ENCODE measurements around the gene CYTH2.

CYTH2 gene

DNA sequence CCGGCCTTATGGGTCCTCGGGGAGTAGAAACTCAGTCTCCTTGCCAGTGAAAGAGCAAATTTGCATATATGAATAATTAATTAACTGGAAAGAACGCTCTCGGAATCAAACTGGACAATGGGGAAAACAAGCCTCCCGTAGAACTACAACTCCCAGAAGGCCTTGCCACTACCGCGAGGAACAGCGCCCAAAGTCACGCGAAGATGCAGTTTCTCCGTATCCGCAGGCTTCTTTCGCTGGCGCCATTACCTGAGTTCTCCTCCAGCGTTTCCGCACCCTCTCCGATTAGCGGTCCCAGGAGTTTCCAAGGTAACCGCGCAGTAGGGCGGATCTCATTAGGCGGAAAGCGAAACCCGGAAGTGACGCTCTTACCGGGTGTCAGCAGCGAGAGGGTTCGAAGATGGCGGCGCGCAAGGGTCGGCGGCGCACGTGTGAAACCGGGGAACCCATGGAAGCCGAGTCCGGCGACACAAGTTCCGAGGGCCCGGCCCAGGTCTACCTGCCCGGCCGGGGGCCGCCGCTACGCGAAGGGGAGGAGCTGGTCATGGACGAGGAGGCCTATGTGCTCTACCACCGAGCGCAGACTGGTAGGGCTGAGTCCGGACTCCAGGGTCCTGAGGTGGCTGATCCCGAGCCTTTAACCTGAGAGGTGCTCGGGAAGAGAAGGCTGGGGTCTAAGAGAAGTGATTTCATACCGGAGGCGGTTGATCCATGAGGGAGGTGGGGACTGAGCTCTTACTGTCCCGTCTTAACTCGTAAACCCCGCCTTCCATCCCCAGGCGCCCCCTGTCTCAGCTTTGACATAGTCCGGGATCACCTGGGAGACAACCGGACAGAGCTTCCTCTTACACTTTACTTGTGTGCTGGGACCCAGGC is 23.3 kb upstream of the CYTH2 start, which contains the start of gene GRWD1:
Gene GRWD1 (plus strand): TSS at position 378 of the 876 bp plus-strand sequence. CDS start 23 bp downstream, at position 401.
- DNase-seq (ENCODE audit: extremely low read depth, low read depth): peak; percentile 79
- TF ChIP-seq CTCF (IDR thresholded peaks at IDR 0.05; ENCODE audit: low read depth, low read length): no peak; the same call in none of the 2 replicates

- no peak for DNase-seq (ENCODE audit: extremely low read depth, low read depth)
- no peak for TF ChIP-seq CTCF (IDR thresholded peaks at IDR 0.05; ENCODE audit: low read depth, low read length)
Observed at GRCh38 chr19:48446579-48446978, 22.6 kb upstream of the CYTH2 start.

- DNase-seq (ENCODE audit: extremely low read depth, low read depth): no peak
- TF ChIP-seq CTCF (IDR thresholded peaks at IDR 0.05; ENCODE audit: low read depth, low read length): no peak
Observed at GRCh38 chr19:48448563-48448962, 20.6 kb upstream of the CYTH2 start.

DNA sequence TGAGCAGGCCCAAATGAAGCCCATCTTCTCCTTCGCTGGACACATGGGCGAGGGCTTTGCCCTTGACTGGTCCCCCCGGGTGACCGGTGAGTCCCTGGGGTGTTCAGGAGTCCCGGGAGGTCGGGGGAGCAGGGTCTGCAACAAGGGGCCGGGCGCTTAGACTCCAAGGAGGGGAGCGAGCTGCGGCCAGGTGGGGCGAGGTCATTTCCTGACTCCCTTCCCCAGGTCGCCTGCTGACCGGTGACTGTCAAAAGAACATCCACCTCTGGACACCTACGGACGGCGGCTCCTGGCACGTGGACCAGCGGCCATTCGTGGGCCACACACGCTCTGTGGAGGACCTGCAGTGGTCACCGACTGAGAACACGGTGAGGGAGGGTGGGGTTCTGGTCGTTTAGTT is 18.7 kb upstream of the CYTH2 start:
- DNase-seq (ENCODE audit: extremely low read depth, low read depth): no peak
- no peak for TF ChIP-seq CTCF (IDR thresholded peaks at IDR 0.05; ENCODE audit: low read depth, low read length)

GRCh38 chr19:48450863-48451262 is 18.3 kb upstream of the CYTH2 start:
- DNase-seq (ENCODE audit: extremely low read depth, low read depth): no peak
- no peak for TF ChIP-seq CTCF (IDR thresholded peaks at IDR 0.05; ENCODE audit: low read depth, low read length)

GRCh38 chr19:48451624-48452023 is 17.5 kb upstream of the CYTH2 start:
- no peak for DNase-seq (ENCODE audit: extremely low read depth, low read depth)
- TF ChIP-seq CTCF (IDR thresholded peaks at IDR 0.05; ENCODE audit: low read depth, low read length): no peak
